ENCODE measurements around the gene UVSSA.

Gene UVSSA

DNA sequence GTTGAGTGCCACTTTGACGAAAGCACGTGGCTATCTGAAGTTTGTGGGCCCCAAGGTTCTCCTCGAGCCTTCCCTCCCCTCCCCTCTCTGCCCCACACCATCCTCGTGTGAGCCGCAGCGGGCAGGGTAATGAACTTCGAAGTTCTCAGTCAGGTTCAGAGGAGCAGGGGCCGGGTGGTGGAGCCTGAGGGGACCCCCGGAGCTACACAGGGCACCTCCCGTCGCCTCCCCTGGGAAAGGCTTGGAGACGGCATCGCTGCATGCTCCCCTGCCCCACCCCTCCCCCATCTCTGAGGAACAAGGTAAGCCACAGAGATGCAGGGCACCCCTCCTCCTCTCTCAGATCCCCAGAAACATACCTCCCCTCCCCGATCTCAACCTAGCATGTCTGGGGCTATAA, 62.1 kb downstream of the UVSSA start:
- H3K4me1 ChIP-seq (ENCODE audit: insufficient read depth, low read length), result no peaks in the 10 kb centered on the region
- peaks cover 100% of the 10 kb centered on the region for H3K27me3 ChIP-seq (ENCODE audit: insufficient read depth, low read length)
- H3K27ac ChIP-seq (ENCODE audit: low read length), result no peak overlapping the region
- H3K9me3 ChIP-seq (ENCODE audit: insufficient read depth, low read depth, low read length), result no peaks in the 10 kb centered on the region
- H3K4me3 ChIP-seq (ENCODE audit: low read length), result no peak overlapping the region
- no peaks in the 10 kb centered on the region for H3K36me3 ChIP-seq (ENCODE audit: insufficient read depth, low read depth, low read length)
- H3K9ac ChIP-seq (ENCODE audit: low read depth, low read length), result no peak overlapping the region

DNA sequence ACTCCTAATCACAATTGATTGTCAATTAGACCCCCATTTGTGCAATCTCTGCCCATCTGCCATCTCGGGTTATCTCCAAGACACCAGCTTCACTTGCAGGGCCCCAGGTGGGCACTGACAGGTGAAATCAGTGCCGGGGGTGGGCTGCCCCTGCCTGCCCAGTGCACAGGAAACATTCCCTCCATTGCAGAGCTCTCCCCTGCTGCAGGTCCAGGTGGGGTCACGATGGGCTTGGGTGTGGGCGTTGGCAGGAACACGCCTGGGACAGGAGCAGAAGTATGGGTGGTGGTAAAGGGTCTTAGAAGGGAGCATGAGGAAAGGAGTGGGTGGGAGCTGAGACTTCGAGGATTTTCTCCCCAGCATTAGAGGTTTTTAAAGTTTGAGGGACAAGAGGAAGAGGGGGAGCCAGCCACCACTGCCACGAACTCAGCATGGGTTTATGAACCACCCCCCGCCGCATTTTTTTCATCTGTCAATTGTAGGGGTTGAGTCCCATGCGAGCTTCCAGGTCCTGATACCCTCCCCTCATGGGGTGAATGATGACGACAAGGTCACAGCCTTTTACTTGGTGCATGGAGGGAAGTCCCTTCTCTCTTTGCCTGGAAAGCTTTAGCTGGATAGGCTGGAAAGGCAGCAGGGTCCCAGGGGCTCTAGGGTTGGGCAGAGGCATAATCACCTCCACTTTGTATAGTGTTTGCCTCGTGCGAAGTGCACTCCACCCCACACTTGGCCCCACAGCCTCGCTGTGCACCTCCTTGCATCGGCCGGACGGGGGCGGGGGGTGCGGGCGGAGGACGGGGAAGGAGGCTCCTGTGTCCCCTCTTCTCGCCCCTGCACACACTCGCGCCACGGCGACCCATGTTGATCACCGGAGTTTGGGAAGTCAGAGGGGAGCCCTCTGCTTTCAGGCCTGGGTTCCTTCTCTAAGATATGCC, 62.8 kb downstream of the UVSSA start:
- no peaks in the 10 kb centered on the region for H3K36me3 ChIP-seq (ENCODE audit: insufficient read depth, low read depth, low read length)
- H3K27me3 ChIP-seq (ENCODE audit: insufficient read depth, low read length), result peaks cover 94% of the 10 kb centered on the region
- H3K9ac ChIP-seq (ENCODE audit: low read depth, low read length), result no peak overlapping the region
- no peak overlapping the region for H3K4me3 ChIP-seq (ENCODE audit: low read length)
- no peaks in the 10 kb centered on the region for H3K4me1 ChIP-seq (ENCODE audit: insufficient read depth, low read length)
- no peaks in the 10 kb centered on the region for H3K9me3 ChIP-seq (ENCODE audit: insufficient read depth, low read depth, low read length)
- H3K27ac ChIP-seq (ENCODE audit: low read length), result no peak overlapping the region

DNA sequence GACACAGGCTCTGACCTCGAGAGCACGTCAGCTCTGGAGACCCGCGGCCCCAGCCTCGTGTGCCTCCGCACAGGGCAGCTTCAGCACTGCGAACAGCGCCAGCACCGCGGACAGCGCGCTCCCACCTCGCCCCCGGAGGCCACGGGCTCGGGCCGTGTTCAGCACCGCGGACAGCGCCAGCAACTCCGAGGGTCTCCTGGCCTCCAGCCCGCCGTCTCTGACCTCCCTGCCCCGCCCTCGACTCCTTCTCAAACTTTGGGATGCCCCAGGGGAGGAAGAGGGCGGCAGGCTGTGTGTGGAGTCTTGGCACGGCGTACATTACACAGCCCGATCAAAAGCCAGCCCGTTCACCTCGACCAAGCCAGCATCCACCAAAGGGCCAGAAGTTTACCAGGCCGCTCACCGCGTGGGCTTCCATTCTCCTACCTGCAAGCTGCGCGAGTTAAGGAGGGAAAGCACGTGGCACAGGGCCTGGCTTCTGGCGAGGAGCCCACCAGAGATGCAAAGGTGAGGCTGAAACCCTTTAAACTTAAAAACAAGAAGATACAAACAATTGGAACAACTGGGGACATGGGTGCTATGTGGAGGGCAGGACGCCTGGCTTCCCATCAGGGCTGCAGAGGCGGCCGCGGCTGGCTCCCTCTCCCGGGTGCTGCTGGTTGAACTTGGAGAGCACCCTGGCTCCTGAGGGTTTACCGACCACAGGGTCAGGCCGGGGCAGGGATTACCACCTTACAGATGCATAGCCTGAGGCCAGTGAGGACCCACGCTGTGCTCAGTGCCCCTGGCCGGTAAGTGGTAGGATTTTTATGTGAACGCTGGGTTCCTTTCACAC, 63.7 kb downstream of the UVSSA start:
- Histone ChIP-seq H3K27ac (ENCODE audit: low read length) (no peak overlapping the region), H3K9ac (ENCODE audit: low read depth, low read length) (no peak overlapping the region), H3K27me3 (ENCODE audit: insufficient read depth, low read length) (peaks cover 92% of the 10 kb centered on the region), H3K36me3 (ENCODE audit: insufficient read depth, low read depth, low read length) (no peaks in the 10 kb centered on the region), H3K4me1 (ENCODE audit: insufficient read depth, low read length) (no peaks in the 10 kb centered on the region), H3K9me3 (ENCODE audit: insufficient read depth, low read depth, low read length) (no peaks in the 10 kb centered on the region), H3K4me3 (ENCODE audit: low read length) (no peak overlapping the region)

DNA sequence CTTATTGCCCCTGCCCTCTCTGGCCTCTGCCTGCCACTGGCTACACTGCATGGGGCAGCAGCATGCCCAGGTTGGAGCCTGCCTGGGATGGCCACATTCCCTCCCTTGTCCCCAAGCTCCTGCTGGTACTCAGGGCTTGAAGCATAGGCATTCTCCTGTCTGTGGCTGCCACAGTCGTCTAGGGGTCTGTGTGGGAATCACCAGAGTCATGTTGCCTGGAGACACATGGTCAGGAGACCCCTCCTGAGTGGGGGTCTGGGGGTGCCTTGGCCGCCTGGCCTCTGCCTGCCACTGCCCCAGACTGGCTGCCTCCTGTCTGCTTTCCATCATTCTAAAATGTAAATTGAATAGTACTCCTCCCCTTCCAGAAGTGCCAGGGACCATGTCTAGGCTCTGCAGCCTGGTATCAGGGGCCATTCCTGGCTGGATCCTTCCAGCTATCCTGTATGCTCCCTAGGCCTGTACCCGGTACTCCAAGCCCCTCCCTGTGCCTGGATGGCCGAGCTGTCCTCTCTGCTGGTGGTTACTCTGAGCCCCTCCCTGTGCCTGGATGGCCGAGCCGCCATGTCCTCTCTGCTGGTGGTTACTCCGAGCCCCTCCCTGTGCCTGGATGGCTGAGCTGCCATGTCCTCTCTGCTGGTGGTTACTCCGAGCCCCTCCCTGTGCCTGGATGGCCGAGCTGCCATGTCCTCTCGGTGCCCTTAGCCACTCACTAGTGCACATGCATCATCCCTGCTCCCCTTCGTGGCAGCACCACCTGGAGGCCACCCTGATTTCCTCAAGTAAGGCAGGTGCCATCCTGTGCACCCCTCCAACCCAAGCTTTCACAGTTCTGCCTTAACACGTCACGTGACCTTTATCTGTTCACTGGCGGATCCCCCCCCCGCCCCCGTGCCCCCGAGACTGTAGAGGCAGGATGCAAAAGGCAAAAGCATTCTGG, 64.7 kb downstream of the UVSSA start:
- Histone ChIP-seq H3K9ac (ENCODE audit: low read depth, low read length) (no peak overlapping the region), H3K36me3 (ENCODE audit: insufficient read depth, low read depth, low read length) (no peaks in the 10 kb centered on the region), H3K4me3 (ENCODE audit: low read length) (no peak overlapping the region), H3K4me1 (ENCODE audit: insufficient read depth, low read length) (no peaks in the 10 kb centered on the region), H3K27ac (ENCODE audit: low read length) (no peak overlapping the region), H3K27me3 (ENCODE audit: insufficient read depth, low read length) (peaks cover 85% of the 10 kb centered on the region), H3K9me3 (ENCODE audit: insufficient read depth, low read depth, low read length) (no peaks in the 10 kb centered on the region)

DNA sequence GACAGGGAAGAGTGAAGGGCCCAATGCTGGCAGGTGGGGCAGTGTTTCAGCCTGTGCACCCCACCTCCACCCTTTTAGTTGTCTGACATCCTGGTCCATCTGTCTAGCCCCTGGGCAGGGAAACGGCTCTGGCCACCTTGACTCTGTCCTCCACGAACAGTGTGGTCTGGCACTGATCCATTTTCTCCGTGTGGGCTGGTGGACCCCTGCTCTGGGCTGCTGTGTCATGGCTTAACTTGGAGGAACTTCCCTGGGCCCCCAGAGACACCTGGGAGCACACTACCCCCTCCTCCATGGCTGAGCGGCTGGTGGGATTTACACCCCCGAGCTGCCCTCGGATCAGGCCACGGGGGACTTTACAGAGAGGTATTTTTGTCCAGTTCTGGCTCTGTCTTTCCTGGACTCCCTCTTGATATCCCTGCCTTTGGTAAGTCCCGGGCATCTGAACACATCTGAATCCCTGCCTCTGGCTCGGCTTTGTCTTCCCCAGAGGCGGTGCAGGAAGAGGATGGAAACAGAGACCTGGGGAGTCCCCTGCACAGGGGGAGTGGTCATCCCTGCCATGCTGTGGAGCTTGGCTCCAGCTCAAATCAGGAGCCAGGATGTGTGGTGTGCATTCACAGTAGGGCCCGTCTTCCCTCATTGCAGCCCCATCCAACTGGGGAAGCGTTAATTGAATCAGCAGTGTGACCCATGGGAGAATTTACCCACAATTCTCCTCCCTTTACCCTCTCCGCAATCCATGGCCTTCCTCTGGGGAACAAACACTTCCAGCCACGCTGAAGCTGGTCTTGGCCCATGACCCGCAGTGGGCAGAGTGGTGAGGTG, 65.6 kb downstream of the UVSSA start:
- H3K27me3 ChIP-seq (ENCODE audit: insufficient read depth, low read length), result peaks cover 80% of the 10 kb centered on the region
- H3K9ac ChIP-seq (ENCODE audit: low read depth, low read length), result no peak overlapping the region
- H3K9me3 ChIP-seq (ENCODE audit: insufficient read depth, low read depth, low read length), result no peaks in the 10 kb centered on the region
- H3K4me3 ChIP-seq (ENCODE audit: low read length), result no peak overlapping the region
- no peaks in the 10 kb centered on the region for H3K36me3 ChIP-seq (ENCODE audit: insufficient read depth, low read depth, low read length)
- no peaks in the 10 kb centered on the region for H3K4me1 ChIP-seq (ENCODE audit: insufficient read depth, low read length)
- no peak overlapping the region for H3K27ac ChIP-seq (ENCODE audit: low read length)

DNA sequence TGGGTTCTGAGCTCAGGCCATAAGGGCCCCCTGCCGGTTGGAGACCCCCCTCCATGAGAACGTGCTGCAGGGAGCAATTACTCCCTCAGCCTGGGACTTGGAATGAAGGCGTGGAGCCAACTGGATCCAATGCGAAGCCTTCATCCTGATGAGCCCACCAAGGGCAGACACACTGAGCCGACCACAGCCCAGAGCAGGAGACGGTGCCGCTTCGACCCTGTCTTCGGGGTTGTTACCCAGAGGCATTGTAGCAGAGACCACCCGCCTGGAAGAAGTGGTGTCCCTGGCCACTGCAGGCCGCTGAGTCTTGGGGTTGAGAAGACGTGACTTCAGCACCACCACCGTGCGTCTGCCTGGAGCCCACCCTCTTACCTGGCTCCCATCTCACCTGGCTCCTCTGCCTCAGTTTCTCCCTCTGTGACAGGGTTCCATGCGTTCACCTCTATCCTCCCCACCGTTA, 66.2 kb downstream of the UVSSA start:
- Histone ChIP-seq H3K36me3 (ENCODE audit: insufficient read depth, low read depth, low read length) (no peaks in the 10 kb centered on the region), H3K9me3 (ENCODE audit: insufficient read depth, low read depth, low read length) (no peaks in the 10 kb centered on the region), H3K4me3 (ENCODE audit: low read length) (no peak overlapping the region), H3K4me1 (ENCODE audit: insufficient read depth, low read length) (no peaks in the 10 kb centered on the region), H3K27me3 (ENCODE audit: insufficient read depth, low read length) (peaks cover 79% of the 10 kb centered on the region), H3K27ac (ENCODE audit: low read length) (no peak overlapping the region), H3K9ac (ENCODE audit: low read depth, low read length) (no peak overlapping the region)

DNA sequence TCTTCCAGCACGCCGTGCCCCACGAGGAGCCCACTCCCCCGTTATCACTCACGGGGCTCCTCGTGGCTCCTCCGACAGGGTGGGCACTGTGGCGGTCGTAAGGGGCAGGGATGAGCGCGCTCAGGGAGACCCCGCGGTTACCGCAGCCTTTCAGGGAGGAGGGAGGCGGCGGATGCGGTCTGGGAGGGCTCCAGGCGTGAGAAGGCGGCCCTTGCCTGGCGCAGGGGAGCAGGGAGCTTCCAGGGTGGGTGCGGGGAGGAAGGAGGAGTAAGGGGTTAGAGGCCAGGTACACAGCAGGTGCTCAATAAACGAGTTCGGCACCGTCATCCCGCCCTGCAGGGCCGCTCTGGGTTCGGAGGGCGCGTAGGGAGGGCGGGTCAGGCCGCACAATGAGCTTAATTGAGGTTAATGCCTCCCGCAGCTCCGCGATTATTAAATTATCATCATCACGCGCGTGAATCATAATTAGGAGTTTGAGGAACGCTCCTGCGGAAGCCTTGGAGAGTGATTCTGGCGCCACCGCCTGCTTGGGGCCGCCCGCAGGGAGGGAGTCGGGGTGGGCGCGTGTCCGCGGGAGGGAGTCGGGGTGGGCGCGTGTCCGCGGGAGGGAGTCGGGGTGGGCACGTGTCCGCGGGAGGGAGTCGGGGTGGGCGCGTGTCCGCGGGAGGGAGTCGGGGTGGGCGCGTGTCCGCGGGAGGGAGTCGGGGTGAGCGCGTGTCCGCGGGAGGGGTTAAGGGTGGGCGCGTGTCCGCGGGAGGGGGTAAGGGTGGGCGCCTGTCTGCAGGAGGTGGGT, 66.9 kb downstream of the UVSSA start:
- no peaks in the 10 kb centered on the region for H3K9me3 ChIP-seq (ENCODE audit: insufficient read depth, low read depth, low read length)
- no peak overlapping the region for H3K9ac ChIP-seq (ENCODE audit: low read depth, low read length)
- H3K4me1 ChIP-seq (ENCODE audit: insufficient read depth, low read length), result no peaks in the 10 kb centered on the region
- H3K27ac ChIP-seq (ENCODE audit: low read length), result no peak overlapping the region
- no peak overlapping the region for H3K4me3 ChIP-seq (ENCODE audit: low read length)
- peaks cover 73% of the 10 kb centered on the region for H3K27me3 ChIP-seq (ENCODE audit: insufficient read depth, low read length)
- no peaks in the 10 kb centered on the region for H3K36me3 ChIP-seq (ENCODE audit: insufficient read depth, low read depth, low read length)

DNA sequence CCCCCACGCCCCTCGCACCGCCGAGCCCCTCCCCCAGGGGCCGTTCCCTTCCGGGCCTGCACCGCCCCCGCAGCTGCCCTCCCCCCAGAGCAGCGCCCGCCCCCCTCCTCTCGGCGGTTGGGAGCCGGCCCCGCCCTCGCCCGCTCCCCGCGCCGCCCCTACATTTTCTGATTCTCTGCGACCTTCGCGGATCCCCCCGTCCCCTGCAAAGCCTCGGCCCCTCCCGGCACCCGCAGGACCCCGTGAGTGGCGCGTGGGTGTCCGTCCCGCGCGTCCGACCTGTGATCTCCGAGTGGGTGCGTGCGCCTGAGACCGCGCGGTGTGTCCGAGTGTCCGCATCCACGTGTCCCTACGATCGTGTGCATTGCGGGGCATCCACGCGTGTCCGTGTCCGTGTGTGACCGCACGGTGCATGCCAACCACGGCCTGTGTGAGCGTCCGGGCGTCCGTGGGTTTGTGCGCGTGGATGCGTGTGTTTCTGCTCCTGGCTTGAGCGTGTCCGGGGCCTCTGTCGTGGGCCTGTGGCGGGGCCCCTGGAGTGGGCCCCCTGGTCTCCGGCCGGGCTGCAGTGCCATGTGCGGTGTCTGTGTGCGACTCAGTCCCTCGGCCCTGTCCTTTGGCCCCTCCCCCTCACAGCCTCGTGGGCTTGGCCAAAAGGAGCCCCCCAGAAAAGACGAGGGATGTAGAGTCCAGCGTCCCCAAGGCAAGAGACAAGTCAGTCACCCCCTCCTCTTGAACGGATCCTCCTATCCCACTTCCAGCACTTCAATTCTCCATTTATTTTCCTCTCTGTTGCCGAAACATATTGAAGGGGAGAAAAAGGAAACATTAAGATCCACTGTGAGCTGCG, 68.0 kb downstream of the UVSSA start:
- H3K4me3 ChIP-seq (ENCODE audit: low read length), result no peak overlapping the region
- H3K27me3 ChIP-seq (ENCODE audit: insufficient read depth, low read length), result peaks cover 61% of the 10 kb centered on the region

DNA sequence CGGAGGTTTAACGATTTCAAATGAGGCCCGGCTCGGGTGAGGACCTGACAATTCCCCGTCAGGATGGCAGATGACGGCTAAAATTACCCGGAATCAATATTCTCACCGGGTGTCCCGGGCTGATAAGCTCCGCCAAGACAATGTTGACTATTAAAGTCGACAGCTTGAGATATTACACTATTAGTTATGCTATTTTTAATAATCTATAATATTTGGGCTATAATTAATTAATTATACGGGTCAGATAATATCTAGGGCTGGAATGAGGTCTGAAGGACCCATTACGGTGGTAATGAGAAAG, 68.6 kb downstream of the UVSSA start:
- Histone ChIP-seq H3K9ac (ENCODE audit: low read depth, low read length) (no peak overlapping the region), H3K27me3 (ENCODE audit: insufficient read depth, low read length) (peaks cover 55% of the 10 kb centered on the region)

More for the DNA sequence above, 68.0 kb downstream of the UVSSA start:
- Histone ChIP-seq H3K9me3 (ENCODE audit: insufficient read depth, low read depth, low read length) (no peaks in the 10 kb centered on the region), H3K4me1 (ENCODE audit: insufficient read depth, low read length) (no peaks in the 10 kb centered on the region), H3K9ac (ENCODE audit: low read depth, low read length) (no peak overlapping the region), H3K36me3 (ENCODE audit: insufficient read depth, low read depth, low read length) (no peaks in the 10 kb centered on the region), H3K27ac (ENCODE audit: low read length) (no peak overlapping the region)

More for the DNA sequence above, 68.6 kb downstream of the UVSSA start:
- H3K4me1 ChIP-seq (ENCODE audit: insufficient read depth, low read length), result no peaks in the 10 kb centered on the region
- no peaks in the 10 kb centered on the region for H3K36me3 ChIP-seq (ENCODE audit: insufficient read depth, low read depth, low read length)
- no peak overlapping the region for H3K27ac ChIP-seq (ENCODE audit: low read length)
- no peaks in the 10 kb centered on the region for H3K9me3 ChIP-seq (ENCODE audit: insufficient read depth, low read depth, low read length)
- no peak overlapping the region for H3K4me3 ChIP-seq (ENCODE audit: low read length)
